Measurements from ENCODE around the gene EEF1AKMT4. TPM values are rescaled to one million over a fixed set of nuclear protein-coding genes. Genes with fewer than 3 reads are reported as not detected.
A peak's percentile ranks its signal among the peaks of the same experiment; 100 is the strongest.

EEF1AKMT4 gene
- total and polyA plus RNA-seq, 2 of the 8 experiments (the other 6 are each of a cell fraction or from before 2014, with no cell fraction given), result 9.3 to 30.1 TPM

- 86% methylated on average over 3 of the region's 3 CpGs; no CpG with 5 or more reads in 1 of the 2 experiments for WGBS, 2 experiments (ENCODE audit: extremely low coverage in 1 of 2, insufficient coverage in 1 of 2, insufficient read length in 1 of 2, insufficient replicate concordance in 2 of 2, low coverage in 1 of 2, low lambda C conversion rate in 2 of 2, missing lambda C conversion rate in 1 of 2)
- TF ChIP-seq RFX5 (IDR thresholded peaks at IDR 0.05; ENCODE audit: borderline replicate concordance, low read depth, low read length), result no peak
- no peak for TF ChIP-seq KDM5A (IDR thresholded peaks at IDR 0.05; ENCODE audit: low read length)
- TF ChIP-seq BACH1 (IDR thresholded peaks at IDR 0.05; ENCODE audit: low read length), result no peak
- TF ChIP-seq CEBPB (IDR thresholded peaks at IDR 0.05; ENCODE audit: low read depth, low read length), result no peak
- no peak for TF ChIP-seq NRF1 (IDR thresholded peaks at IDR 0.05; ENCODE audit: low read depth, low read length)
- TF ChIP-seq, protein P1, sequence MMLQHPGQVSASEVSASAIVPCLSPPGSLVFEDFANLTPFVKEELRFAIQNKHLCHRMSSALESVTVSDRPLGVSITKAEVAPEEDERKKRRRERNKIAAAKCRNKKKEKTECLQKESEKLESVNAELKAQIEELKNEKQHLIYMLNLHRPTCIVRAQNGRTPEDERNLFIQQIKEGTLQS (IDR thresholded peaks at IDR 0.05; ENCODE audit: insufficient read depth, low read depth, low read length), result no peak
- no peak for TF ChIP-seq SIX5 (IDR thresholded peaks at IDR 0.05; ENCODE audit: low read depth, low read length)
- TF ChIP-seq RBBP5 (IDR thresholded peaks at IDR 0.05; ENCODE audit: borderline replicate concordance, low read depth, low read length), result no peak
- TF ChIP-seq BCL11A (IDR thresholded peaks at IDR 0.05; ENCODE audit: low read depth in 2 of 2, low read length in 2 of 2), result no peak
- Histone ChIP-seq H2AFZ (ENCODE audit: low read length) (no peak overlapping the region), H4K5ac (ENCODE audit: insufficient read length, low read depth, low read length) (no peak overlapping the region), H3K9ac (replicated peaks in 1 of 4; ENCODE audit: extremely low read depth in 1 of 4, low read depth in 3 of 4, low read length in 3 of 4) (peak overlapping the region in 1 of 4 experiments; percentile 75; a peak in 1 of 7 replicates), H3K23ac (ENCODE audit: insufficient read length) (no peak overlapping the region), H4K91ac (replicated peaks; ENCODE audit: insufficient read length, low read length) (no peak overlapping the region), H3K23me2 (ENCODE audit: low read depth, low read length) (peaks cover 10% of the 10 kb centered on the region), H2BK120ac (replicated peaks; ENCODE audit: low read depth, low read length) (no peak overlapping the region), H3K79me1 (ENCODE audit: low read depth, low read length) (peaks cover 8% of the 10 kb centered on the region), H3K14ac (ENCODE audit: insufficient read length) (no peak overlapping the region), H4K8ac (ENCODE audit: extremely low read depth, insufficient read depth, low read length) (no peak overlapping the region; the same call in 1 of the 2 replicates), H3K27me3 (replicated peaks in 1 of 4; ENCODE audit: control insufficient read depth in 3 of 4, extremely low read depth in 1 of 4, insufficient read depth in 3 of 4, low read length in 3 of 4) (no peaks in the 10 kb centered on the region), H2BK5ac (ENCODE audit: low read depth, low read length) (no peak overlapping the region), H3K4ac (replicated peaks; ENCODE audit: insufficient read length, low read depth, low read length) (no peak overlapping the region), H3K56ac (replicated peaks; ENCODE audit: insufficient read length, low read depth, low read length) (no peak overlapping the region), H2BK20ac (ENCODE audit: low read length) (no peak overlapping the region), H3K79me2 (ENCODE audit: control insufficient read depth in 1 of 2, insufficient read depth in 2 of 2, low read length in 2 of 2) (peaks cover 8 to 20% of the 10 kb centered on the region in 2 experiments), H2BK12ac (ENCODE audit: low read depth, low read length) (no peak overlapping the region), H3K4me2 (ENCODE audit: insufficient read depth in 1 of 2, low read depth in 2 of 2, low read length in 2 of 2) (peak overlapping the region; percentile 84 to 92; a peak in 2 of 4 replicates), H2AK5ac (ENCODE audit: low read depth, low read length) (no peak overlapping the region), H3K27ac (ENCODE audit: low read depth, low read length) (no peak overlapping the region), H3K36me3 (ENCODE audit: control insufficient read depth in 2 of 4, insufficient read depth in 4 of 4, low read length in 3 of 4) (peaks cover 33 to 51% (median 46%) of the 10 kb centered on the region in 4 experiments), H3K4me3 (ENCODE audit: extremely low read depth in 1 of 4, insufficient read depth in 2 of 4, low read depth in 3 of 4, low read length in 4 of 4) (peak overlapping the region in 3 of 4 experiments; percentile 92 to 98 (median 97); a peak in 5 of 8 replicates), H4K20me1 (replicated peaks in 1 of 2; ENCODE audit: control insufficient read depth in 1 of 2, insufficient read depth in 2 of 2, low read length in 2 of 2) (peaks cover 0 to 9% of the 10 kb centered on the region in 2 experiments), H3K4me1 (replicated peaks in 1 of 4; ENCODE audit: control insufficient read depth in 3 of 4, insufficient read depth in 4 of 4, low read length in 3 of 4) (peaks cover 0 to 7% (median 2%) of the 10 kb centered on the region in 4 experiments; a peak in 4 of 7 replicates), H2BK15ac (ENCODE audit: low read length) (no peak overlapping the region), H3K18ac (ENCODE audit: extremely low read depth, low read length) (no peak overlapping the region), H3K9me3 (ENCODE audit: insufficient read depth in 2 of 2, low read depth in 1 of 2, low read length in 1 of 2) (no peaks in the 10 kb centered on the region)
- POLR2A ChIA-PET (ENCODE audit: partially characterized antibody), result interaction anchor here (1.4 to 5.2 kb wide), 3 partner anchors 17 to 50 kb away, joined by 5 to 43 read pairs (median 17); partner anchors contain the start of gene EEF1AKMT4
- DNase-seq (ENCODE audit: low read depth in 1 of 2, low spot score in 2 of 2) (no peak), FAIRE-seq (no peak)
- CTCF ChIA-PET (ENCODE audit: partially characterized antibody), result interaction anchor here (0.6 to 3.5 kb wide), 4 partner anchors 20 to 70 kb away, joined by 3 to 10 read pairs (median 4); partner anchors contain the start of gene EEF1AKMT4
Observed at GRCh38 chr3:184300378-184300720, 50.9 kb downstream of the EEF1AKMT4 start.

Measured in H1 (cell line).